NCI-H1105 (cell line): ENCODE results near the gene GGT7.
"Not testable (repeated sequence)": the region's sequence is repeated elsewhere in the genome, so short reads cannot be mapped to it uniquely, and the experiment has no call there.

ENCODE experiments used
- DNase-seq: peaks from one replicate; lab custom pipeline; 2025; lab: John Stamatoyannopoulos, UW

GGT7 gene

DNA sequence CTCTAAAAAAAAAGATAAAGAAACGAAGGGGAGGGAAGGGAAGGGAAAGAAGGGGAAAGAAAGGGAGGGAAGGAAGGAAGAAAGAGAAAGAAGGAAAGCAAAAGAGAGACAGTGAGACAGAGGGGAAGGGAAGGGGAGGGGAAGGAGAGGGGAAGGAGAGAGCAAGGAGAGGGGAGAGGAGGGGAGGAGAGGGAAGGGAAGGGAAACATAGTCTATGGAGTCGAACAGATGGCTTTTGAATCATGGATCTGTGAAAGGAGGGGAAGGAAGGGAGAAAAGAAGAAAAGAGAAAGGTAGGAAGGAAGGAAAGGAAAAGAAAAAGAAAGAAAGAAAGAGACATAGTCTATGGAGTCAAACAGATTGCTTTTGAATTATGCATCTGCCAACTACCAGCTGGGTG lies 30.5 kb downstream of the GGT7 start:
- no peak for DNase-seq

DNA sequence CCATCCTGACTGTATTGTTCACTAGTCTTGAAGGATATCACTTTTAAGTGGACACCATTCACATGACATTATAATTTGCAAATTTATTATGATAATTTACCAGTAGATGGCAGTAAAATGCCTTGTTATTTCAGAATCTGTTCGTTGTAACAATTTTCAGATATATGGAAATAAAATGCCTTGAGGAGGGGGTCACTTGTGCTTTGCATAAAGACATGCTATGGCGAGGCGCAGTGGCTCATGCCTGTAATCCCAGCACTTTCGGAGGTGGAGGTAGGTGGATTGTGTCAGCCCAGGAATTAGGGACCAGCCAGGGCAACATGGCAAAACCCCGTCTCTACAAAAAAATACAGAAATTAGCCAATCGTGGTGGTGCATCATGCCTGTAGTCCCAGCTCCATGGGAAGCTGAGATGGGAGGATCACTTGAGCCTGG lies 38.2 kb downstream of the GGT7 start:
- peak; percentile 35 for DNase-seq

DNA sequence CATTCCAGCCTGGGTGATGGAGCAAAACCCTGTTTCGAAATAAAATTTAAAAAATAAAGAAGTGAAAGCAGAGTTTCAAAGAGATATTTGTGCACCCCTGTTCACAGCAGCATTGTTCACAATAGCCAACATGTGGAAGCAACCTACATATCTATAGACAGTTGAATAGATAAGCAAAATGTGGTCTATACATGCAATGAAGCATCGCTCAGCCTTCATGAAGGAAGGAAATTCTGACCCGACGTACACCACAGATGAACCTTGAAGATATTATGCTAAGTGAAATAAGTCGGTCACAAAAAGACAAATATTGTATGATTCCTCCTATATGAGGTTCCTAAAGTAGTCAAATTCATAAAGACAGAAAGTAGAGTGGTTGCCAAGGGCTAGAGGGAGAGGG lies 40.7 kb downstream of the GGT7 start:
- no peak for DNase-seq

DNA sequence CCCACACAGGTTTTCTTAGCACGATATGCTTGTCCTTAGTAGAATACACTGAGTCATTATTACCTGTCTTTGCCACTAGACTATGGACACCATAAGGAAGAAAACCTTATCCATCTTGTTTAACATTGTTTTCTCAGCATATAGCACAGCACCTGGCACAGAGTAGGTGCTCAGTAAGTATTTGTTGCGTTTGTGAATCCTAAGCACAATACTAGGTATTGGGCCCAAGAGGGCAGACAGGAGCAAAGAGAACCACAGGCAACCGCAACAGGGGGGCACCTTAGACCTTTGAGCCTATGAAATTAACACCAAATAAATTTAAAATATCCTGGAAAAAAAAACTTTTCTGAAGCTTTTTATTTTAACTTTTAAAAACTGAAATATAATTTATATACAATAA lies 43.5 kb downstream of the GGT7 start:
- no peak for DNase-seq

DNA sequence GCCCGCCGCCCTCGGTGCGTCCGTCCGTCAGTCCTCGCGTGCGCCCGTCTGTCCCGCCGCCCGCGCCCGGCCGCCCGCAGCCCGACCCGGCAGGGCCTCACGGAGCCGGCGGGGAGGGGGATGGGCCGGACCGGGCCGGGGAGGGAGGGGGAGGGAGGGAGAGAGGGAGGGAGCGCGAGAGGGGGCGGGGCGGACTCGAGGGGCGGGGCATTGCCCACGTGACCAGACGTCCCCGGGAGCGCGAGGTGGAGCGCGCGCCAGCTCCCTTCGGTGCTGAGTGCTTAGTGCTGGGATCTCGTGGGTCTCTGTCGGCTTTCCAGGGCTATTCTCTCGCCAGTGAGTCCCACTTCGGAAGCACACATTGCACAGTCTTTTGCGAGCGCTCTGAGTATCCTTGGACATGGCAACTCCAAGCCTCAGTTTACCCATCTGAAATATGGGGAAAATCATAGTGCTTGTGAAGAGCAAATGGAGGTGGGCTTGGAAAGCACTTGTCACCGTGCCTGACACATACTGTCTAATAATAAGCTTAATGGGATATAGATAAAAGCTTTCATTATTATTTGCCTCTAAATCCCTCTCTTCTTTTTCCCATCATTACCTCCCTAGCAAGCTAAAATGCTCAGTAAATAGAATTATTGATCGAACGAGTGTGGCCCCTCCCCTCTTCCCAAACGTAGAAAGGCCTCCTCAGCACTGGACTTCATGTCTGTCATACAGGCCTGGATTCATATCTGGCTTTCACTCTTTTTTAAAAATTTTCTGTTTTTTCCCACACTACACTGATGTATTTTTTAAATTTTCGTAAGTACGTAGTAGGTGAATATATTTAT lies 46.9 kb downstream of the GGT7 start, which contains the start of gene NCOA6:
Gene NCOA6 (minus strand): TSS at position 122 of the 833 bp plus-strand sequence. CDS start 43,296 bp downstream, outside the sequence.
- peak; percentile 84 for DNase-seq

DNA sequence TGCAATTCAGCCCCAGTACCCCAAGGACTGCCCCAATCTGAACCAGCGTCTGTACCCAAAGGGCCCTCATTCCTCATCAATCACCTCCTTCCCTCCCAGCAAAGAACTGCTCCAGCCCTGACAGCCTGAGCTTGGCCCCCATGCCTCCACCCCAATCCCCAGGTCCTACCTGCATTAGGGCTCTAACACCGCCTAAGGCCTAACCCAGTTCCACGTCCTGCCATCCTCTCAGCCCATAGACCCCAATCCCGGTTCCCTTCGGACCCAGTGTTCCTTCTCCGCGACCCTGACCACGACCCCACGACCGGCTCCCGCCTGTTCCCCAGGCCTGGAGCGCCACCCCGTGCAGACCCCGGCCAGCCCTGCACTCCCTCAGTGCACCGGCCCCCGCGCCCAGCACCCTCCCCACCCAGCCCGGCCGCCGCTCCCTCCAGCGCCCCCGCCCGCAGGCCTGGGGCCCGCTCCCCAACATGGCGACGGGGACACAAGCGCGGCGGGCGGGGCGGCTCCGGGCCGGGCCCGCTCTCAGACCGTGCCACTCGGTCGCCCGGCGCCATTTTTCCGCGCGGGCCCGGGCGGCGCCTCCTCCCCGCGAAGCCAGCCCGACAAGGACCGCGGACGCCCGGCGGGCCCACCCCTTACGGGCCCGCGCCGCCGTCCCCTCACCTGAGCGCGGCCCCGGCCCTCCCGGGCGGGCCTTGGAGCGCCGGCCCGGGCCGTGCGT lies 47.7 kb downstream of the GGT7 start:
- DNase-seq: peak; percentile 48

DNA sequence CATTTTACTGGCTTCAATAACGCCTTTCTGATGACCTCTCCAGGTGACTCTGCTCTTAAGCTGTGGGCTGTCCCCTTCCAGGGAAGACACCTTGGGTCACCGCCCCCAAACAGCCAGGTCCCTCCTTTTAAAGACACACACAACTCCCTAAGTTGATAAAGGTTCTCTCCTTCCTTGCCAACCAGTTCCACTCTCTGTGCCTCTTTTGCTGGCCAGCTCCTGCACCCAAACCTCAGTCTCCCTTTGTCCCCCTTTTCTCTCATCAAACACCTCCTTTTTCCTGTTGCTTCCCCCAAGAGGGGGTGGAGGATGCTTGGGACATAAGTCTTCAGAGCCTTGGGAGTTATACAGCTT lies 48.2 kb downstream of the GGT7 start:
- DNase-seq: peak; percentile 68

DNA sequence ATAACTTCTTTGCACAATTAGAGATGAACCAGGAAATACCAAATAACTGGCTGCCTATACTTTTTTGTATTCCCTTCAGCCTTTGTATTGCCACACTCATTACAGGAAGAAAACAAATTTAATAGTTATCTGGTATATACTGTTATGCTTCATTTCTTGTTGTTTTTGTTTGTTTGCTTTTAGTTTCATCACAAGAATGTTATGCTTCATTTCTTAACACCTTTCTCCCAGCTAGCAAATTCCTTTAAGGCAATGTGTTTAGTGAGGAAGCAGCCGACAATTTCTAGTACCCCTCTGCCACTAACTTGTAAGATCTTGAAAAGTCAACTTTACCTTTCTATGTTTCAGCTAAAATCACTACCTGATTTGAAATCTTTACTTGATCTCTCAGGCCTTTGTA lies 48.6 kb downstream of the GGT7 start:
- DNase-seq: no peak

DNA sequence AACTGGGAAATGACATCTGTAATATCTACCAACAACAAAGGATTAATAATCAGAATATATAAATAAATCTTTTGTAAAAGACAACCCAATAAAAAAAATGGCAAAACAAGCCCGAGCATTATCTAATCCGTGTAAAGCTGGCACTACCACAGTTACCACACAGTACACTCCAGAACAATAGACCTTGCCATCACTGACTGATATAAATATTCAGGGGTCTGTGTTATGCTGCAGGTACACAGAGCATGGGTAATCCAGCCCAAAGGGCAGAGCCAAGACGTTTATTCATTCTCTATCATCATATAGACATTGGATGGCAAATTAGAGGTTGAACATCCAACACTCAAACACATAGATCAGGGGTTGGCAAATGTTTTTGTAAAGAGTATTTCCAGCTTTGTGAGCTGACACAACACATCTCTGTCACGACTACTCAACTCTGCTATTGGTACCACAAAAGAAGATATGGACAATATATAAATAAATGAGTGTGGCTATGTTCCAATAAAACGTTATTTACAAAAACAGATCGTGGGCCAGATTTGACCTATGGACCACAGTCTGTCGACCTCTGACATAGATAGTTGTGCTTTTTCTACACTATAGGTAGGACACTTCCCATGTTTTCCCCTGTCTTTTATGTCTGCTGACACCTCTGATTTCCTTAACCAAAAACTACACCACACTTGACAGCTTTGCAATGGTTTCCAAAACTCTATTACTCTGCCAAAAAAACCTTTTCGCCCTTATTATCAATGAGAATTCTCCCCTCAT lies 51.7 kb downstream of the GGT7 start:
- no peak for DNase-seq

DNA sequence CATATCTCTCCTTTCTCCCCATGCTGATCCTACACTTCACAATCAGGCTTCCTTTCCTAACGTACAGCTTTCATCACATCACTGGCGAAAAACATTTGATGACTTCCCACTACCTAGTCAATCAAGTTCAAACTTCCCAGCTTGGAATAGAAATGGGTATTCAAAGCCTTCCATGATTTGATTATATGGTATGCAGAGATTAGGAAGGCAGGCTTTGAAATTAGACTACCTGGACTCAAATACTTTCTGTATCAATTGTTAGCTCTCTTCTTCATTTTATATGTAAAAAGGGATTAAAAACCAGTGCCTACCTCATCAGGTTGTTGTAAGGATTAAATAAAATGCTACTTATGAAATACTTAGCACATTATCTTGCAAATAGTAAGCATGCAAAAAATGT lies 54.9 kb downstream of the GGT7 start:
- DNase-seq: no peak

DNA sequence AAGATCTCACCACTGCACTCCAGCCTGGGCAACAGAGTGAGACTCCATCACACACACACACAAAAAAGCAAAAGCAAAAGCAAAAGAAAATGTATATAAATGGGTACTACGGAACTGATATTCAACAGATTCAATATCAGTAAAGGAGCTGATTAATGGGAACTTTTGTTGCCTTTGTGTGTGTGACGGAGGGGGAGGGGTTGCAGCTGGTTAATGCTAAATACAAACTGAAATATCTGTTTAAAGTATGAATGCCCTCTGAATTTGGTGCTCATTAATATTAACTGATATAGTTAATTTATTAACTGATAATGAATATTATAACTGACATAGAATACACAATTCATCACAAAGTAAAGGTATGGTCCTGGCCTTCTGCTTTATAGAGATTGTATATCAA lies 55.6 kb downstream of the GGT7 start:
- no peak for DNase-seq

DNA sequence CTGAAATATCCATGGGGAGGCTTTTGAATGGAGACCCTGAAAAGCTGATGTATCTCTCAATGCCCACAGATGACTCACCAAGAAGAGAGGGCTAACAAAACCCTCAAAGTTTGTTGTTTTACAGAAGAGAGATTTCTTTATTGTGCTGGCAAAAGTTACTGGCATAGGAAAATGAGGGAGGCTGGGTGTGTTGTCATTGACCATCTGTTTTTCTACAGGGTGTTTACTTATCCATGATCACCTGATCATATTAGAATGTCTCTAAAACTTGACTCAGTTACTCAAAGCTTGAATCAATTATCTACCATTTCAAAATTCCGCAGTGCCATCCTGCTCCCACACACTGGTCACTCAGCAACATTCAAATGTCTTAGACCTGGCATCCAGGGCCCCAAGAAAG lies 57.0 kb downstream of the GGT7 start:
- DNase-seq: no peak

DNA sequence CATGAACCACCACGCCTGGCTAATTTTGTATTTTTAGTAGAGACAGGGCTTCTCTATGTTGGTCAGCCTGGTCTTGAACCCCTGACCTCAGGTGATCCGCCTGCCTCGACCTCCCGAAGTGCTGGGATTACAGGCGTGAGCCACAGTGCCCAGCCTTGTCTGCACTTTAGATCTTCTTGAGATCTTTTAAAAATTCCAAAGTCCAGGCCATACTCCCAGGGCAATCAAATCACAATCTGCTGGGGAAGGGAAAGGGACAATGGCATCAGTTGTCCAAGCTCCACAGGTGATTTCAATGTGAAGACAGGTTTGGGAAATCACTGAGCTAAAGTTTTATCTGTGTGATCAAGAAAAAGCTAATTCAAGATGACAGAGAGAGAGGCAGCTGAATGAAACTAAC lies 64.1 kb downstream of the GGT7 start:
- no peak for DNase-seq

DNA sequence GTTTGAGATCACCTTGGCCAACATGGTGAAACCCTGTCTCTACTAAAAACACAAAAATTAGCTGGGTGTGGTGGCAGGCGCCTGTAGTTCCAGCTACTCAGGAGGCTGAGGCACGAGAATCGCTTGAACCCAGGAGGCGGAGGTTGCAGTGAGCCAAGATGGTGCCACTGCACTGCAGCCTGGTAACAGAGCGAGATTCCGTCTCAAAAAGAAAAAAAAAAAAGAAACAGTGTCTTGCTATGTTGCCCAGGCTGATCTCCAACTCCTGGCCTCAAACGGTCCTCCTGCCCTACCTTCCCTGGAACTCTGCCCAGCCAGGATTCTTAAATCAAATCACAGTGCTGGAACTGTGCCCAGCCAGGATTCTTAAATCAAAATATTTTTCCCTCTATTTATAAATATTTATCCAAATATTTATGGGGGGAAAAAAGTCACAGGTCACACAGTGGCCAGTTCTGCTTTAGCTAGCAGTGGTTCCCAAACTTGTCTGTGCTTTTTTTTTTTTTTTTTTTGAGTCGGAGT lies 64.7 kb downstream of the GGT7 start:
- not testable (repeated sequence) for DNase-seq

DNA sequence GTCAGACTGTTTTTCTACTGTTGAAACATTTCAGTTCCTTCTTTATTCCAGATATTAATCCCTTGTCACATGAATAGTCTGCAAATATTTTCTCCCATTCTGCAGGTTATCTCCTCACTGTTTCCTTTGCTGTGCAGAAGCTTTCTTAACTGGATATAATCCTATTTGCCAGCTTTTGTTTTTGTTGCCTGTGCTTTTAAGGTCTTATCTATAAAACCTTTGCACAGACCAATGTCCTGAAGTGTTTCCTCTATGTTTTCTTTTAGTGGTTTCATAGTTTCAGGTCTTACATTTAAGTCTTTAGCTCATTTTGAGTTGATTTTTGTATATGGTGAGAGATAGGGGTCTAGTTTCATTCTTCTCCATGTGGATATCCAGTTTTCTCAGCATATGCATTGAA lies 66.4 kb downstream of the GGT7 start:
- no peak for DNase-seq

DNA sequence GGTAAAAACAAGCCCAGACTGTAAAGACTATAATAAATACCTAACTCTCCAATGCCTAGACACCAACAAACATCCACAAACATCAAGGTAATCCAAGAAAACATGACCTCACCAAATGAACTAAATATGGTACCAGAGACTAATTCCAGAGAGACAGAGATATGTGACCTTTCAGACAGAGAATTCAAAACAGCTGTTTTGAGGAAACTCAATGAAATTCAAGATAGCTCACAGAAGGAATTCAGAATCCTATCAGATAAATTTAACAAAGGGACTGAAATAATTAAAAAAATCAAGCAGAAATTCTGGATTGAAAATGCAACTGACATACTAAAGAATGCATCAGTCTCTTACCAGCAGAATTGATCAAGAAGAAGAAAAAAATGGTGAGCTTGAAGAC lies 73.8 kb downstream of the GGT7 start:
- DNase-seq: no peak

DNA sequence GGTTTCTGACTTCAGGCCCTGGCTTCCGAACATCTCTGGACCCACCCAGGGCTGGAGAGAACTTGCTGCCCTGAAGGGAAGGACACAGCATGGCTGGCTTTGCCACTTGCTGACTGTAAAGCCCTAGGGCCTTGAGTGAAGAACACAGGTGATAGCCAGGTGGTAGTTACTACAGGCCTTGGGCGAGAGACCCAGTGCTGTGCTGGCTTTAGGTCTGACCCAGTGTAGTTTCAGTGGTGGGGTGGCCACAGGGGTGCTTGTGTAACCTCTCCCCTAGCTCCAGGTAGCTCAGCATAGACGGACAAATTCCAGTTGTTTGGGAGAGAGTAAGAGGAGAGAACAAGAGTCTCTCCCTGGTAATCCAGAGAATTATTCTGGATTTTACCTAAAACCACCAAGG lies 74.3 kb downstream of the GGT7 start:
- no peak for DNase-seq

DNA sequence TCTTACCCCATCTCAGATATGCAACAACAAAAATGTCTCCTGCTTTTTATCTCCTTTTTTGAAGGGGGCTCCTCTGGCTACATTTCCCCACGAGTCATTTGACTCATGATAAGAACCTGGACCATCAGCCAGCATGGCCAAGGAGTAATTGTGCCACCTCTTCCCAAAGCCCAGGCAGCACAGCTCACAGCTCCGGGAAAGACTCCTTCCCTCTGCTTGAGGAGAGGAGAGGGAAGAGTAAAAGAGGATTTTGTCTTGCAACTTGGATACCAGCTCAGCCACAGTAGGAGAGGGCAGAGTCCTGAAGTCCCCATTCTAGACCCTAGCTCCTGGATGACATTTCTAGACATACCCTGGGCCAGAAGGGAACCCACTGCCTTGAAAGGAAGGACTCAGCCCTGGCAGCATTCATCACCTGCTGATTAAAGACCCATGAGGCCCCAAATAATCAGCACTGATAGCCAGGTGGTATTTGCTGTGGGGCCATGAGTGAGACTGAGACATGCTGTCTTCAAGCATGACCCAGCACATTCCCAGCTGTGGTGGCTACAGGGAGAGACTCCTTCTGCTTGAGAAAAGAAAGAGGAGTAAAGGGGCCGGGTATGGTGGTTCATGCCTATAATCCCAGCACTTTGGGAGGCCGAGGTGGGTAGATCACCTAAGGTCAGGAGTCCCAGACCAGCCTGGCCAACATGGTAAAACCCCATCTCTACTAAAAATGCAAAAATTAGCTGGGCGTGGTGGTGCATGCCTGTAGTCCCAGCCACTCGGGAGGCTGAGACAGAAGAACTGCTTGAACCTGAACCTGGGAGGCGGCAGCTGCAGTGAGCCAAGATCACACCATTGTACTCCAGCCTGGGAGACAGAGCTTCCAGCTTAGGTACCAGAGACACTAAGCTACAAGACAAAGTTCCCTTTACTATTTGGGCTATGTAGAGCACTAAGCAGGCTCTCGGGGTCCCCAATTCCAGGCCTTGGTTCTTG lies 75.4 kb downstream of the GGT7 start:
- DNase-seq: no peak
